Neural crest cell (in vitro differentiated cells): ENCODE data around the gene GNAT2. TPM values are rescaled to one million over a fixed set of nuclear protein-coding genes. Genes with fewer than 3 reads are reported as not detected.

Experiments used
- DNase-seq: peaks from one replicate; pipeline ENCODE4 v3.0.0; 2021; ENCODE audit warnings: low read depth, mixed read lengths, low spot score
- H3K27ac Mint-ChIP-seq: one replicate; pipeline ENCODE4 v1.8.0; 2021; ENCODE audit warnings: mild to moderate bottlenecking, mixed read lengths; ENCODE audit not compliant: unreplicated experiment
- H3K27me3 Mint-ChIP-seq: 2 replicates; pipeline ENCODE4 v1.8.0; 2021; ENCODE audit warnings: low read depth, mild to moderate bottlenecking, mixed read lengths
- H3K36me3 Mint-ChIP-seq: 2 replicates; pipeline ENCODE4 v1.8.0; 2021; ENCODE audit warnings: low read depth, mild to moderate bottlenecking, mixed read lengths
- H3K4me1 Mint-ChIP-seq: 2 replicates; pipeline ENCODE4 v1.8.0; 2021; ENCODE audit warnings: mixed read lengths
- H3K4me3 Mint-ChIP-seq: one replicate; pipeline ENCODE4 v1.8.0; 2021; ENCODE audit warnings: mild to moderate bottlenecking, mixed read lengths
- H3K9me3 Mint-ChIP-seq: 2 replicates; pipeline ENCODE4 v1.8.0; 2021; ENCODE audit warnings: mixed read lengths
- CTCF ChIP-seq: fragments of 200-600 bp; sonication (generic); conservative IDR thresholded peaks from 2 replicates; pipeline ENCODE4 v1.5.0; 2021; ENCODE audit warnings: antibody characterized with exemption, mild to moderate bottlenecking
- total RNA-seq: library from RNA; stranded (reverse); gene quantifications from 2 replicates; pipeline ENCODE4 v1.2.1, GENCODE V29; 2021

GNAT2 gene
- total RNA-seq, 1 donor from 2014 or later: not detected

- peaks cover 67% of the 10 kb centered on the region for H3K4me1 Mint-ChIP-seq
- no peaks in the 10 kb centered on the region for H3K36me3 Mint-ChIP-seq
- DNase-seq: peak; percentile 85
- no peak for TF ChIP-seq CTCF
- peak overlapping the region; percentile 96 for H3K4me3 Mint-ChIP-seq
- H3K27me3 Mint-ChIP-seq: no peaks in the 10 kb centered on the region
- H3K27ac Mint-ChIP-seq: peak overlapping the region; percentile 95
- H3K9me3 Mint-ChIP-seq: no peaks in the 10 kb centered on the region
Observed at GRCh38 chr1:109620841-109621286, 1.4 kb upstream of the GNAT2 start.

GRCh38 chr1:109620401-109620791 is 980 bp upstream of the GNAT2 start:
- peak overlapping the region; percentile 95 for H3K27ac Mint-ChIP-seq

DNA sequence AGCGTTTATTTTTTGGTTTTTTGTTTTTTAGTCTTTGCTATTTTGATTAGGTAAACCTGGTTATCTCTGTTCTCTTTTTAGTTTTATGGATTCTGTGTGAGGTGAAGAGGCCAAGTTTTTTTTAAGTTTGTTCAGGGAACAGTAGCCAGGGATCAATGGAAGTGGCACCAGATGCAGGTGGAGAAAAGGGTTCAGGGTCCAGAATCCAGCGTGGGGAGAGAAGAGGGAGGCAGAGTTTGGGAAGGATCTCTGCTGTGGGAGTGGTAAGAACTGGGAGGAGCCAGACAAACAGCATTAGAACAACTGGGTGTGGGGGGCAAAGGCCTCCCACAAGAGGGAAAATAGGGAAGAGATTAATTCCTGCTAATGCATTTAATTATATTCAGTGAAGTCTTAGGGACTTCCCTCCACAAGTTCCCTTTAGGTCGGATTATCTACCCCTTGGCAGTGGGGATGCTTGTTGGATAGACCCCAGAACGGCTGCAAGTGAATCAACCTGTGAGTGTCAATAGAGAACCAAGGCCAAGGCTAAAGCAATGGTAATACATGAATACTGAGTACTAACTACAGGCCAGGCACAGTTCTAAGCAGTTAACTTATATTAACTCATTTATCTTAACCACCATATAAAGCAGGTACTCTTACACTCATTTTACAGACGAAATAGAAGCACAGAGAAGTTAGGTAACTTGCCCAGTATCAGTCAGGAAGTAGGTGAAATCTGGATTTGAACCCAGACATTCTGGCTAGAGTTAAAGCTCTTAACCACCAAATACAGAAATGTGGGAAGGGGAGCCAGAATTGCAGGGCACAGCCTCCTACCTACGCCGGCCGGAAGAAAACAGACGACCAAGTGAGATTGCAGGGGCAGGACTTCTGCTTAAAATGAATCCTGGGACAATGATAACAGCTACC is 498 bp downstream of the GNAT2 start:
- Mint-ChIP-seq H3K36me3 (no peaks in the 10 kb centered on the region), H3K27me3 (no peaks in the 10 kb centered on the region), H3K27ac (peak overlapping the region; percentile 95), H3K4me3 (peak overlapping the region; percentile 96), H3K9me3 (no peaks in the 10 kb centered on the region), H3K4me1 (peaks cover 63% of the 10 kb centered on the region)
- DNase-seq: no peak
- no peak for TF ChIP-seq CTCF

More at GRCh38 chr1:109620401-109620791, 980 bp upstream of the GNAT2 start:
- TF ChIP-seq CTCF: no peak
- Mint-ChIP-seq H3K4me3 (peak overlapping the region; percentile 96), H3K9me3 (no peaks in the 10 kb centered on the region), H3K4me1 (peaks cover 64% of the 10 kb centered on the region), H3K36me3 (no peaks in the 10 kb centered on the region), H3K27me3 (no peaks in the 10 kb centered on the region)
- no peak for DNase-seq

DNA sequence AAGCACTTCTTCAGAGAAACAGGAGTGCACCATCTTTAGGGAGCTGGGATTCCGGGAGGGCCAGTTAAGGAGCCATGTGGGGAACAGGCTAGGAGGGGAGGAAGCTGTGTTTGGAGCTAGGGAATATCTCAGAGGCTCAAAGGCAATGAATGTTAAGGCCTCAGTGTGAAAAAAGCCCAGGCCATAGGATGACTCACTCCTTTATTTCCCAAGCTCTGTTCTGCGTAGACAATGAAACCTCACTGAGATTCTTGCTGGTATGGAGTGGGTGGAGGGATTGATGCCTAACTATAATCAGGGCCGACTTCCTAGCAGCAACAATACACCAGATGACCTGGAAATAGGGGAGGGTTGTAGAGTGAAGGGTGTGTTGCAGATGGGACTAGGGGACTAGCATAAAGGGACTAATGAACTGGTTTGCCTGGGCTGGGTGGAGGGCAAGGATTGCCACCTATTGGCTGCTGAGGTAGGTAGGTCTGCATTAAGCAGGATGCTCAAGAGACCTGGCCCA is 2.1 kb downstream of the GNAT2 start:
- Mint-ChIP-seq H3K4me3 (peak overlapping the region; percentile 75), H3K4me1 (peaks cover 54% of the 10 kb centered on the region), H3K9me3 (no peaks in the 10 kb centered on the region), H3K27me3 (no peaks in the 10 kb centered on the region), H3K27ac (peak overlapping the region; percentile 93), H3K36me3 (no peaks in the 10 kb centered on the region)
- no peak for TF ChIP-seq CTCF
- no peak for DNase-seq

- TF ChIP-seq CTCF: no peak
- Mint-ChIP-seq H3K27me3 (no peaks in the 10 kb centered on the region), H3K27ac (no peak overlapping the region), H3K4me3 (peak overlapping the region; percentile 75), H3K36me3 (no peaks in the 10 kb centered on the region), H3K9me3 (no peaks in the 10 kb centered on the region), H3K4me1 (peaks cover 45% of the 10 kb centered on the region)
- DNase-seq: no peak
Observed at GRCh38 chr1:109616391-109616790, 3.0 kb downstream of the GNAT2 start.
